Spinal cord (tissue), 10 donors: ENCODE measurements around the gene DMGDH. TPM values are rescaled to one million over a fixed set of nuclear protein-coding genes. Genes with fewer than 3 reads are reported as not detected.

Experiments
- DNase-seq, 6 donors: peaks; one replicate each; pipeline versions ENCODE4 v3.0.0 to v3.0.0-alpha.2; 2013 to 2015; ENCODE audit warnings: low spot score in 6 of 6, low read depth in 4 of 6
- H3K27ac ChIP-seq: one replicate; pipeline ENCODE4 v1.5.1; 2013; ENCODE audit warnings: low read depth, low read length, control low read depth
- H3K27me3 ChIP-seq: one replicate; pipeline ENCODE4 v1.6.1; 2013; ENCODE audit warnings: low read length; ENCODE audit not compliant: control insufficient read depth, insufficient read depth
- H3K36me3 ChIP-seq: one replicate; pipeline ENCODE4 v1.6.1; 2013; ENCODE audit warnings: low read length; ENCODE audit not compliant: control insufficient read depth, insufficient read depth
- H3K4me1 ChIP-seq: one replicate; pipeline ENCODE4 v1.6.1; 2013; ENCODE audit warnings: low read length; ENCODE audit not compliant: control insufficient read depth, insufficient read depth
- H3K4me3 ChIP-seq: one replicate; pipeline ENCODE4 v1.5.1; 2013; ENCODE audit warnings: low read depth, low read length, control low read depth
- H3K9me3 ChIP-seq: one replicate; pipeline ENCODE4 v1.6.1; 2013; ENCODE audit warnings: low read length; ENCODE audit not compliant: control insufficient read depth, insufficient read depth
- WGBS: methylation state at CpG from one replicate; pipeline ENCODE4 v1.1.5; 2013; ENCODE audit warnings: missing lambda C conversion rate; ENCODE audit not compliant: insufficient coverage; 5-methylcytosine and 5-hydroxymethylcytosine counted together
- polyA plus RNA-seq, 2 donors: library from polyadenylated mRNA; unstranded; fragments of 120-200 nt; gene quantifications; one replicate each; pipeline ENCODE4 v1.2.1, GENCODE V29; 2013; ENCODE audit not compliant: insufficient read length in 2 of 2
- total RNA-seq, 2 donors: library from RNA; depleted of rRNA in 1 of 2; stranded (reverse); fragments of 120-200 nt in 1 of 2; fragments of >200 nt in 1 of 2; gene quantifications; one replicate each; pipeline versions ENCODE4 v1.2.3 to v1.2.4, GENCODE V29; 2013 to 2014
- donor health status: healthy.

DMGDH gene
- total and polyA plus RNA-seq, 4 donors = 3.3 to 7.6 (median 4.3) TPM

DNA sequence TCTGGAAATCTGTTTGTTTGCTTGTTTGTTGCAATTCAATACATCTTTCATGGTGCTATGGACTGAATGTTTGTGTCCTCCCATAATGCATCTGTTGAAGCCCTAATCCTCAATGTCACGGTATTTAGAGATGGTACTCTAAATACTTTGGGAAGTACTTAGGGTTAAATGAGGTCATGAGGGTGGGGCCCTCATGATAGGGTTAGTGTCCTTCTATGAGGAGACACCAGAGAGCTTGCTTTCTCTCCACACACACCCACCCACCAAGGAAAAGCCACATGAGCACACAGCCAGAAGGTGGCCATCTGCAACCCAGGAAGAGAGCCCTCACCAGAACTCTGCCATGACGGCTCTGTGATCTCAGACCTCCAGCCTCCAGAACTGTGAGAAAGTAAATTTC, 32.7 kb downstream of the DMGDH start:
- no peaks in the 10 kb centered on the region for H3K4me1 ChIP-seq
- H3K4me3 ChIP-seq = no peak overlapping the region
- WGBS = no CpG with 5 or more reads among the region's 2 CpGs
- no peaks in the 10 kb centered on the region for H3K36me3 ChIP-seq
- no peaks in the 10 kb centered on the region for H3K9me3 ChIP-seq
- no peak overlapping the region for H3K27ac ChIP-seq
- no peaks in the 10 kb centered on the region for H3K27me3 ChIP-seq
- no peak for DNase-seq

DNA sequence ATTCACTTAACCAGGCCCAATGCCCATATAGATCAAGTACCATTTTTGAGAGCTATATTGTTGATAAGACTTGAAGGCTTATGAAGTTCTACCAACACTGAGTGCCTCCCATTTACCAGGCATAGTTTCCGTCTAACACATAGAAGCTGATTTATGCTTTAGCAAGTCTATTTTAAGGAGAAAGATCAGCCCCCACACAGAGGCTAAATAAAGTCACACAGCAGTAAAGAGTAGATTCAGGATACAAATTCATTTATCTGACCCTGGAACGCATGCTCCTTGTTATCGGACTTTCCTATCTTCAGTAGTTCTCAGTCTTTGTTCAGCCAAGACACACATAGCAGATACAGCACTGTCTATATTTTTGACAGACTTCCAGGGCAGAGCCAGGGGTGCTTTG, 34.2 kb downstream of the DMGDH start:
- no peak for DNase-seq
- 95% methylated on average over 2 of the region's 3 CpGs for WGBS
- Histone ChIP-seq H3K9me3 (no peaks in the 10 kb centered on the region), H3K4me1 (no peaks in the 10 kb centered on the region), H3K36me3 (no peaks in the 10 kb centered on the region), H3K4me3 (no peak overlapping the region), H3K27ac (no peak overlapping the region), H3K27me3 (no peaks in the 10 kb centered on the region)

DNA sequence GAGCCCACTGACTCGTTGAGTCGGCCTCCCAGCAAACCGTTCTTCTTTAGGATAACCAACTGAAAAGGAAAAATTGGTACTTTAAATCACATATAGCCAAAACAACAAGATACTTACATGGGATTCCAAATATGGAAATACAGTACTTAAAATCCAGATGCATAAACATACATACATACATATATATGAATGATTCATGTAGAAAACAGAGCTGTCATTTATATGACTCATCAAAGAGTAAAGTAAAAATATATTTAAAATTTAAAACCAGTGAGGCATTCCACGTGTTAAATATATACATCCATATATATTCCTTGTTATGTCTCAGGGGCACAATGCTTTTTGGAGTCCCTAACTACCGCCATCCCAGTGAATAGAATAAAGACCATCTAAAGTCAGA, 36.7 kb downstream of the DMGDH start:
- Histone ChIP-seq H3K9me3 (no peaks in the 10 kb centered on the region), H3K4me1 (no peaks in the 10 kb centered on the region), H3K27me3 (no peaks in the 10 kb centered on the region), H3K36me3 (no peaks in the 10 kb centered on the region), H3K27ac (no peak overlapping the region), H3K4me3 (no peak overlapping the region)
- WGBS = no CpG with 5 or more reads among the region's 5 CpGs
- DNase-seq = no peak

DNA sequence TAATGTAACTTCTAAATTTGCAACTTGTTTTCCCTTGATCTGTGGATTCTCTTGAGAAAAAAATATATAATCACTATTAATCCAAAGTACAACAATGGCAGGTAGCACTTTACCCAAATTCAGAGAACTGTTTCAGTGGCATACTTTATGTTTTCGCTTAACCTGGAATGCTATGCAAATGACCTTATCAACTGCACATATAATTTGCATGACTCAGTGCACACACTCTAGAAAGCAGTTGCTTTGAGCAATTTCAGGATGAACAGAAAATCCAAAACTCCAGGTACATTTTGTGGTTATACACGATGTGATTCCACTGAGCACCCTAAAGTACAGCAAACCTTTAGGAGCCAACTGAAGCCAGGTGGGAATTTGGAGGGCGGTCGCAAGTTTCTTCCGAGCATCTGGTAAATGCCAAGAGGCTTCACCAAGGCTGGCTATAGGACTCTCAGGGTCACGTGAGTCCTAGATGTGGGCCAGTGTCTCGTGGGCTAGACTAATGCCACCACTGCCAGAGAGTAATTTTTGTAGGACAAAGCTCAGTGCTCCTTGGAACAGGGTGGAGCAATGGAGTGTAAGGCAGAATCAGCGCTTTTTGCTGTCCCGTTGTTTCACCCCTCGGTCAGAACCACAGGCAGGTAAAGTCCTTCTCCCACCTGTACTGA, 37.3 kb downstream of the DMGDH start:
- WGBS = 94% methylated on average over 10 of the region's 10 CpGs
- Histone ChIP-seq H3K4me1 (no peaks in the 10 kb centered on the region), H3K4me3 (no peak overlapping the region), H3K27ac (no peak overlapping the region), H3K36me3 (no peaks in the 10 kb centered on the region), H3K27me3 (no peaks in the 10 kb centered on the region), H3K9me3 (no peaks in the 10 kb centered on the region)
- DNase-seq = no peak

DNA sequence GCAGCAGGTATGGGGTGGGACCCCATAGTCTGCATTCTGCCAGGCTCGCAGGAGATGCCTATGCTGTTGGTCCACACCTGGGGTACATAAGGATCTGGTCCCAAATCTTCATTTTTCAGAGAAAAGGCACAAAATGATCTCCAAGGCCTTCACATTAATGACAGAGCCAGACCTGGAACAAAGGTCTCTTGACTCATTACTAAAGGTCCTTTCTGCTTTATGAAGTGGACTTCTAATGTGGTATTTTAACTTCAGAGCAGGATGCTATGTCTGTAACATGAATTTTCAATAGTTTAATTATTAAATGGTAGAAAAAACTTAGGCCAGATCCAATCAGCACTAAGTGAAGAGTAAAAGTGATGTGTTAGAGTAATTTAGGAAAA, 38.0 kb downstream of the DMGDH start:
- H3K4me1 ChIP-seq = no peaks in the 10 kb centered on the region
- H3K9me3 ChIP-seq = no peaks in the 10 kb centered on the region
- H3K27ac ChIP-seq = no peak overlapping the region
- H3K36me3 ChIP-seq = no peaks in the 10 kb centered on the region
- no peak for DNase-seq
- no peaks in the 10 kb centered on the region for H3K27me3 ChIP-seq
- no peak overlapping the region for H3K4me3 ChIP-seq
- 100% methylated on average over 1 of the region's 1 CpG for WGBS

DNA sequence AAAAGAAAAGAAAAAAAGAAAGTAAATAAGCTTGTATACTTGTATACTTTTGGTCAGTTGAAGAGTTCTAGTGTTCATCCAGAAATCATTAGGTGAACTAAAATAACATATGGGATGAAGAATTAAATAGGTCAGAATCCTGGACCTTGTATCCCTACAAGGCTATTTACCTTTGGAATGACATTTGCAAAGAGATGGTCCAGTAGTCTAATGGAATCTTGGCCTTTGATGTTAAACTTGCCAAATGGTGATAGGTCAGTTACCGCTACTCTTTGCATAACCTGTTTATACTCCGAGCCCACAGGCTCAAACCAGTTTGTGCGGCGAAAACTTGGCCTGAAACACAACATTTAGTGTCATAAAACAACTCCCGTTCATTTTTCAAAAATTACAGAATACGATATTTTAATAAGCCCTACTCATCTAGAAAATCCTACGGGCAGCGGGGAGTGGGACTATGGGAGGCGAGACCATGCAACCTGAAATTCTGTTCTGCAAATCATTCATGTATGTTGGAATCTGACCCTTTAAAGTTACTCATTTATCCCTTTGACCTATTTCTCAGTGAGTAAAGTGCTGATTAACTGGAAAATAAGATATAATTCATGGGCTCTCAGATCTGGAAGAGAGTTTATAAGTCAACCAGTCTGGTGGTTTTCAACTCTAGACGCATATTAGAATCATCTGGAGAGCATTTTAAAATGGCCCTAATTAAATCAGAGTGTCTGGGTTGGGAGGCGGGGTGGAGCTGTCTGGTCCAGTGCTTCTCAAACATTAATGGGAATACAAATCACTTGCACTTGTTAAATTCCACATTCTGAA, 38.6 kb downstream of the DMGDH start:
- Histone ChIP-seq H3K4me3 (no peak overlapping the region), H3K27ac (no peak overlapping the region), H3K36me3 (no peaks in the 10 kb centered on the region), H3K27me3 (no peaks in the 10 kb centered on the region), H3K9me3 (no peaks in the 10 kb centered on the region), H3K4me1 (no peaks in the 10 kb centered on the region)
- DNase-seq = no peak
- whole genome bisulfite sequencing = 92% methylated on average over 4 of the region's 11 CpGs

DNA sequence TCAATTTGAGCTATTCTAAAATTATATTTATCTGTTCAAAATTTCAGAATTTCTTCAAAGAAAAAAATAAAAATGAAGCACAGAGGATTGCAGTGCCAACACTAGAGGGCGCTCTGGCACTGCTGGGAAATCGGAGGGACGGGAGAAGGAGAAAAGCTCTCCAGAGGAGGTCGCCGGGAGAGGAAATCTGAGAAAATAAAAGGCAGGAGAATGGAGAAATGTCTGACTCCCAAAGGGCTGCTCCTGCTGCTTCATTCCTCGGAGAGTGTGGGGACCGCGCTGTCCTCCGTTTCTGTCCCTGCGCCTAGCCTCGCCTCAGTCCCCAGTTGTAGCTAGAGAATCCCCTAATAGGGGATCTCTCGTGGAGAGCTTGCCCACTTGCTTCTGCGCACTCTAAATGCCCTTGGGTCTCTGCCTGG, 44.4 kb downstream of the DMGDH start:
- H3K4me3 ChIP-seq = peak overlapping the region; percentile 36
- H3K4me1 ChIP-seq = peaks cover 3% of the 10 kb centered on the region
- 4% methylated on average over 13 of the region's 13 CpGs for WGBS
- no peak overlapping the region for H3K27ac ChIP-seq
- peak; percentile 54 to 91 (median 68) for DNase-seq
- H3K9me3 ChIP-seq = no peaks in the 10 kb centered on the region
- no peaks in the 10 kb centered on the region for H3K27me3 ChIP-seq
- no peaks in the 10 kb centered on the region for H3K36me3 ChIP-seq

DNA sequence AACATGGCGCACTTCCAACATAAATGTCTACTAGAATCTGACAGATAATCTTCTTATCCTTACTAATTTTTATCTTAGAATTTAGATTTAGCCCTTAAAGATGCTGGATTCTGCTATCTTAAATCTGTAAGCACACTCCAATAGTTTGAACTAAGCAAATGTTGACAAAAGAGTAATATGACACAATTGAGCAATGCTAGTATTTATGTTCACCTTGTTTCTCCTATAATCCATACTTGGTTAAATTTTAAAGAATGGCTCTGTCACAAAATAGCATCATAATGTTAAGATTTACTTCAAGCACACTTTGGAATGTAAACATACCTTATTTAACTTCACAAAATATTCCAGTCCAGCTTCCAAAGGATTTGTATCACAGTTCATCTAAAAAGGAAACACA, 45.5 kb downstream of the DMGDH start:
- WGBS = no CpG with 5 or more reads among the region's 1 CpG
- Histone ChIP-seq H3K4me1 (peaks cover 3% of the 10 kb centered on the region), H3K4me3 (no peak overlapping the region), H3K27ac (no peak overlapping the region), H3K9me3 (no peaks in the 10 kb centered on the region), H3K27me3 (no peaks in the 10 kb centered on the region), H3K36me3 (no peaks in the 10 kb centered on the region)
- DNase-seq = no peak

DNA sequence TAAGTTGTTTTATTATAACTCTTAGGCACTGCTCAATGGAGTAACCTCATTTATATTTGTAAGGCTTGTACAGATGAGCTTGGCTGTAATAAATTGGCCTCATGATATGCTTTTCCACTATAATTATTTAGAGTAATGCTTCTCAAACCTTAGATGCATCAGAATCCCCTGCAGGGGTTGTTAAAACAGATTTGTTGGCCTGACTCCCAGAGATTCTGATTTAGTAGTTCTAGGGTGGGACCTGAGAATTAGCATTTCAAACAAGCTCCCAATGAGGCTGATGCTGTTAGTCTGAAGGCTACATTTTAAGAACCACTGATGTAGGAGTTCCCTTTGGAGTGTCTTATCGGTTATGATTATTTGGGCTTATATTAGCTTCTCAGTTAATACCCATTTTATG, 46.1 kb downstream of the DMGDH start:
- Histone ChIP-seq H3K9me3 (no peaks in the 10 kb centered on the region), H3K4me1 (peaks cover 3% of the 10 kb centered on the region), H3K27ac (no peak overlapping the region), H3K27me3 (no peaks in the 10 kb centered on the region), H3K4me3 (no peak overlapping the region), H3K36me3 (no peaks in the 10 kb centered on the region)
- peak in 2 of 6 donors; percentile 37 to 76 for DNase-seq
- WGBS = no CpG with 5 or more reads among the region's 1 CpG

DNA sequence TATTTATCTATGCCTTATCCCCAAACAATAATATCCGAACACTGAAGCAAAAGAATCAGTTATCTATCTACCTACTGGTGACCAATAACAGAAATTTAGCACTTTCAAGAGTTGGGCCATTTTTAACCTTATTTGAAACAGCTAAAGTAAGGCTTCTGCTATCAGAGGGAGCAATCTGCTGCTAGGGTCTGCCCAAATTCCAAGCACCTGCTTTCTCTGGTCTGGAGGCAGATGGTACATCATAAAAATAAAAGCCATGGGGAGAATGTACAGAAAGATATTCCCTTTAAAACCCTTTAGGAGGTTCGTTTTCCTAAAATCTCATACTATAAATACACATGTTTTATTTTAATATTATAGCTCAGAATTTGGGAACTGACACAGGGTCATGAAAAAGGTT, 46.7 kb downstream of the DMGDH start:
- Histone ChIP-seq H3K27me3 (no peaks in the 10 kb centered on the region), H3K9me3 (no peaks in the 10 kb centered on the region), H3K4me3 (no peak overlapping the region), H3K36me3 (no peaks in the 10 kb centered on the region), H3K27ac (no peak overlapping the region), H3K4me1 (peaks cover 3% of the 10 kb centered on the region)
- peak in 2 of 6 donors; percentile 43 to 54 for DNase-seq
- 100% methylated on average over 1 of the region's 2 CpGs for WGBS
